ENCODE results near the gene PLCG2. TPM values are rescaled to one million over a fixed set of nuclear protein-coding genes. Genes with fewer than 3 reads are reported as not detected.

Gene PLCG2
- total RNA-seq, 6 experiments from 2014 or later = 0.14 to 0.61 (median 0.27) TPM

DNA sequence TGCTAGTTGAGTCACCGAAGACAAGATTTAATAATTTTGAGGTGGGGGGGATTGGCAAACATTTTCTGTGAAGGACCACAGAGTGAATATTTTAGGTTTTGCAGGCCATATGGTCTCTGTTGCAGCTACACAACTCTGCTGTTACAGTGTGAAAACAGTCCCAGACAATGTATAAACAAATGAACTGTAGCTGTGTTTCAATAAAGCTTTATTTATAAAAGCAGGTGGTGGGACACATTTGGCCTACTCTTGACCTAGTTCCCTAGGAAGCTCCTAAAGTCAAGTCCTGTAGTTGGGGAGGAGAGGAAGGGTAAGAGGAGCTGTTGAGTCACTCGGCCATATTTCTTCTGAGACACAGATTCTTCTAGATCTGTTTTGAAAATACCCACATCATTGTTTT is 139.8 kb downstream of the PLCG2 start:
- H3K27ac Mint-ChIP-seq = no peak overlapping the region
- H3K36me3 Mint-ChIP-seq (ENCODE audit: low read depth) = no peaks in the 10 kb centered on the region
- peaks cover 7% of the 10 kb centered on the region; the same call in 1 of the 2 replicates for H3K27me3 Mint-ChIP-seq (ENCODE audit: insufficient read depth)
- H3K9me3 Mint-ChIP-seq = no peaks in the 10 kb centered on the region
- H3K4me1 Mint-ChIP-seq (ENCODE audit: low read depth) = no peaks in the 10 kb centered on the region
- no peak overlapping the region for H3K4me3 Mint-ChIP-seq
- DNase-seq = no peak
- TF ChIP-seq, protein P1, sequence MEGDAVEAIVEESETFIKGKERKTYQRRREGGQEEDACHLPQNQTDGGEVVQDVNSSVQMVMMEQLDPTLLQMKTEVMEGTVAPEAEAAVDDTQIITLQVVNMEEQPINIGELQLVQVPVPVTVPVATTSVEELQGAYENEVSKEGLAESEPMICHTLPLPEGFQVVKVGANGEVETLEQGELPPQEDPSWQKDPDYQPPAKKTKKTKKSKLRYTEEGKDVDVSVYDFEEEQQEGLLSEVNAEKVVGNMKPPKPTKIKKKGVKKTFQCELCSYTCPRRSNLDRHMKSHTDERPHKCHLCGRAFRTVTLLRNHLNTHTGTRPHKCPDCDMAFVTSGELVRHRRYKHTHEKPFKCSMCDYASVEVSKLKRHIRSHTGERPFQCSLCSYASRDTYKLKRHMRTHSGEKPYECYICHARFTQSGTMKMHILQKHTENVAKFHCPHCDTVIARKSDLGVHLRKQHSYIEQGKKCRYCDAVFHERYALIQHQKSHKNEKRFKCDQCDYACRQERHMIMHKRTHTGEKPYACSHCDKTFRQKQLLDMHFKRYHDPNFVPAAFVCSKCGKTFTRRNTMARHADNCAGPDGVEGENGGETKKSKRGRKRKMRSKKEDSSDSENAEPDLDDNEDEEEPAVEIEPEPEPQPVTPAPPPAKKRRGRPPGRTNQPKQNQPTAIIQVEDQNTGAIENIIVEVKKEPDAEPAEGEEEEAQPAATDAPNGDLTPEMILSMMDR (IDR thresholded peaks at IDR 0.05) = no peak

DNA sequence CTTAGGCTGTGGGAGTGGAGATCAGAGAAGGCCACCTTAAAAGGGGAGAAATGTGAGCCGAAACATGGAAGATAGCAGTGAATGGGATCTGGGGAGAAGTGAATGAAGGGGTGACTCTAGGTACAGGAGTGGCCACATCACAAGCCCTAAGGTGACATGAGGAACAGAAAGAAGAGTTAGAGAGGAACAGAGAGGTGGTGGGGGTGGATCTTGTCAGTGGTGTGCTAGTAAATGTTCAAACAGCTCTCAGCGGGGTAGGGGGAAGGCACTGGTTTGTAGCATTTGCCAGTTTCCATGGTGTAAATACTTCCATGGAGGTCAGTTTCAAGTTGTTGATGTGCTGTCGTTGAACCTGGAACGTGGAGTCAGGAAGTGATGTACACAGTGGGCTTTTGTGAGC is 141.4 kb downstream of the PLCG2 start:
- TF ChIP-seq, protein P1 (IDR thresholded peaks at IDR 0.05) = no peak
- H3K27me3 Mint-ChIP-seq (ENCODE audit: insufficient read depth) = peaks cover 12% of the 10 kb centered on the region
- H3K9me3 Mint-ChIP-seq = no peaks in the 10 kb centered on the region
- DNase-seq = no peak
- no peaks in the 10 kb centered on the region for H3K4me1 Mint-ChIP-seq (ENCODE audit: low read depth)
- no peaks in the 10 kb centered on the region for H3K36me3 Mint-ChIP-seq (ENCODE audit: low read depth)
- H3K4me3 Mint-ChIP-seq = no peak overlapping the region
- no peak overlapping the region for H3K27ac Mint-ChIP-seq

DNA sequence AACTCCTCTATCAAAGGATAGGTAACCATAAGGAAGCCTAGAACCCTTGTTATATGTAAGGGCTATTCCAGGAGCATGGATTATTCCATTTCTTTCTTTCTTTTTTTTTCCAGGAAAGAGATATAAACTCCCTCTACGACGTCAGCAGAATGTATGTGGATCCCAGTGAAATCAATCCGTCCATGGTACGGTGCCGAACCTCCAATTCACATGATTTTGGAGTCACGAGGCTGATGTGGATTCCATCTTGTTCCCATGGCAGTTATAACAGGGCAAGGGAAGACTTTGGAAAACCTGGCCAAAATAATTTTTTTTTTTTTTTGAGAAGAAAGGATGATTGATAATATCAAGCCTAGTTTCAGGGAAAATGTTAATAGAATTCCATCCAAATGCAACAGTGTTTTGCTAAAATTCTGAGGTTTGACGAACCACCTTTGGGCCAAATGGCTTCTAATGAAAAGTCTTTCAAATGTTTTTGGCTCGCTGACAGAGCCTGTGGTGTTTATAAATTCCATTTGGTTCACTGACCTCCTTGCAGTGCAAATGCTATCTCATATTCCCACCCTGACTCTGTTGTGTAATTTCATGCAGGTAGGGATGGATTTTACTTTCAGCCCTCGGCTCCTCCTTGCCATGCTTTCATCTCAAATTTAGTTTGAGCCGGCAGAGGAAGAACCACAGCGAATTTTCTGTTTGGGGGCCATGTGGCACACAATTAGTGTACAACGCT is 142.2 kb downstream of the PLCG2 start:
- Mint-ChIP-seq H3K9me3 (no peaks in the 10 kb centered on the region), H3K27me3 (ENCODE audit: insufficient read depth) (peaks cover 12% of the 10 kb centered on the region), H3K4me3 (no peak overlapping the region), H3K36me3 (ENCODE audit: low read depth) (no peaks in the 10 kb centered on the region), H3K4me1 (ENCODE audit: low read depth) (no peaks in the 10 kb centered on the region), H3K27ac (no peak overlapping the region)
- TF ChIP-seq, protein P1 (IDR thresholded peaks at IDR 0.05) = no peak
- DNase-seq = no peak

DNA sequence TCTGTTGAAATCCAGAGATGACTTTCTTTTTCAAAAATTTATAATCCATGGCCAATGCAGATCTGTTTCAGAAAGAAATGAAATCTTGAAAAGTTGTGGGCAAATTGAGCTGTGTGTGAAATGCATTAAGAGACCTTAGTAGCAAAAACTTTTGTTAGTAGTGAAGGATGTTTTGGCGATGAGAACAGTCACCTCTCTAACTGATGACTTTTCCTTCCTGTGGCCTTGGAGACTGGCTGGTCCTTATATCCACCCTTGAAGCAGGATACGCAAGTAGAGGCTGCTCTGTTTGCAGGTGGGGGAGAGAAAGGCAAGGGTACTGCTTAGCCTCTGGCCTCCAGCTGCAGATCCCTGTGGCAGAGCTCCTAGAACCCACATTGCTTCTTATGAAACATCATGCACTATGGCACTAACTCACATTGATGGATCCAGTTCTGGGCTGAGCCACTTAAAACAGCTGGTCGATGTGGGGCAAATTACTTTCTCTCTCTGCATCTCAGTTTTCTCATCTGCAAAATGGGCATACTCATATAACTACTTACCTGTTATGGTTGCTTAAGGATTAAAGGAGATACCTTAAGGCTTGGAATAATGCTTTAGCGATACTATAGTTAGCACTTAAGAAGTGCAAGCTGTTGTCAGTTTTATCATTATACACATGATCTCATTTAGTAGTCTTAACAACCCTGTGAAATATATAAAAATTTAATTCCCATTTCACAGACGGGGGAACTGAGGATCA is 142.9 kb downstream of the PLCG2 start:
- Mint-ChIP-seq H3K27me3 (ENCODE audit: insufficient read depth) (peaks cover 10% of the 10 kb centered on the region), H3K9me3 (no peaks in the 10 kb centered on the region), H3K4me1 (ENCODE audit: low read depth) (no peaks in the 10 kb centered on the region), H3K4me3 (no peak overlapping the region), H3K36me3 (ENCODE audit: low read depth) (no peaks in the 10 kb centered on the region), H3K27ac (no peak overlapping the region)
- DNase-seq = no peak
- TF ChIP-seq, protein P1 (IDR thresholded peaks at IDR 0.05) = no peak

DNA sequence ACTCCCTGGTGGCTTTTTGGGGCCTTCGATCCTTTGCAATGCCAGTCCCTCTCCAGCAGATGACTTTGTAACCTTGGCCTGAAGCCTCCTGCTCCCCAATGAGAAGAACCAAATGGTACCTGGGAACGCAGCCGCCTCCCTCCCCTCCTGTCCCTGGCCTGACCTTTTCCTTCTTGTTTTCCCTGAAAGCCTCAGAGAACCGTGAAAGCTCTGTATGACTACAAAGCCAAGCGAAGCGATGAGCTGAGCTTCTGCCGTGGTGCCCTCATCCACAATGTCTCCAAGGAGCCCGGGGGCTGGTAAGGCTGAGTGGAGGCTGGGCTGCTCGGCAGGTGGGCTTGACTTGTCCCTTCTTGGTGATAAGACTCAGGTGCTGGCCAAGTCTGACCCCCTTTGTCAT is 144.2 kb downstream of the PLCG2 start:
- H3K27ac Mint-ChIP-seq = no peak overlapping the region
- H3K4me3 Mint-ChIP-seq = no peak overlapping the region
- H3K4me1 Mint-ChIP-seq (ENCODE audit: low read depth) = no peaks in the 10 kb centered on the region
- no peak for DNase-seq
- peaks cover 10% of the 10 kb centered on the region for H3K27me3 Mint-ChIP-seq (ENCODE audit: insufficient read depth)
- no peaks in the 10 kb centered on the region for H3K36me3 Mint-ChIP-seq (ENCODE audit: low read depth)
- TF ChIP-seq, protein P1 (IDR thresholded peaks at IDR 0.05) = no peak
- H3K9me3 Mint-ChIP-seq = no peaks in the 10 kb centered on the region
